IMR-90 (cell line): Measurements from ENCODE around the gene RIT1. TPM values are rescaled to one million over a fixed set of nuclear protein-coding genes. Genes with fewer than 3 reads are reported as not detected.

Source experiments
- ATAC-seq: fragments of 200-7000 bp; cut with Tn5 transposase; 2 replicates; pipeline ENCODE4 v1.9.1; 2020; ENCODE audit warnings: low read depth, mild to moderate bottlenecking, moderate library complexity
- BruUV-seq: library from RNA; stranded (reverse); fragments of 400-500 nt; replicated peaks from 2 replicates; lab custom pipeline; 2021; lab: Mats Ljungman, UMichigan
- CTCF ChIA-PET: fragments of 300-600 bp; formaldehyde crosslinking; extraction: SDS; loops from one replicate; lab custom pipeline; 2021; ENCODE audit warnings: antibody characterized with exemption; lab: Yijun Ruan, JAX
- POLR2A ChIA-PET: fragments of 300-600 bp; sonication (Branson Sonifier 250); formaldehyde crosslinking; loops from one replicate; lab custom pipeline; 2022; ENCODE audit warnings: antibody characterized with exemption; ENCODE audit not compliant: unreplicated experiment; lab: Charles Lee
- DNase-seq: peaks from one replicate; pipeline ENCODE4 v3.0.0; 2013
- H2AFZ ChIP-seq: replicated peaks from 2 replicates; pipeline ENCODE3; 2013; ENCODE audit warnings: low read length, mild to moderate bottlenecking; ENCODE audit not compliant: poor library complexity
- H2AK5ac ChIP-seq: 2 replicates; pipeline ENCODE4 v1.6.1; 2013; ENCODE audit warnings: low read depth, low read length, inconsistent platforms
- H2AK9ac ChIP-seq: replicated peaks from 2 replicates; pipeline ENCODE3; 2013; ENCODE audit warnings: mild to moderate bottlenecking, low read depth, low read length, moderate library complexity; ENCODE audit not compliant: poor library complexity
- H2BK120ac ChIP-seq: 2 replicates; pipeline ENCODE4 v1.6.1; 2013; ENCODE audit warnings: low read depth, low read length, inconsistent platforms
- H2BK15ac ChIP-seq: 3 replicates; pipeline ENCODE4 v1.6.1; 2013; ENCODE audit warnings: low read depth, low read length, inconsistent platforms
- H2BK20ac ChIP-seq: 2 replicates; pipeline ENCODE4 v1.6.1; 2013; ENCODE audit warnings: low read depth, mild to moderate bottlenecking, inconsistent platforms, low read length, moderate library complexity
- H2BK5ac ChIP-seq: 2 replicates; pipeline ENCODE4 v1.6.1; 2013; ENCODE audit warnings: mild to moderate bottlenecking, low read depth, low read length, inconsistent platforms; ENCODE audit not compliant: poor library complexity, severe bottlenecking
- H3K14ac ChIP-seq: replicated peaks from 2 replicates; pipeline ENCODE4 v1.6.1; 2013; ENCODE audit warnings: low read depth, low read length, inconsistent platforms
- H3K18ac ChIP-seq: 2 replicates; pipeline ENCODE4 v1.6.1; 2013; ENCODE audit warnings: low read depth, low read length, control low read depth
- H3K23ac ChIP-seq: 2 replicates; pipeline ENCODE4 v1.6.1; 2013; ENCODE audit warnings: low read depth, low read length, inconsistent platforms
- H3K27ac ChIP-seq: 2 replicates; pipeline ENCODE4 v1.5.1; 2013; ENCODE audit warnings: mild to moderate bottlenecking, control low read depth, low read length; ENCODE audit not compliant: insufficient read depth
- H3K27me3 ChIP-seq: 2 replicates; pipeline ENCODE4 v1.6.1; 2013; ENCODE audit warnings: low read length; ENCODE audit not compliant: control insufficient read depth, insufficient read depth
- H3K36me3 ChIP-seq: 2 replicates; pipeline ENCODE4 v1.6.1; 2013; ENCODE audit warnings: low read length, mixed read lengths; ENCODE audit not compliant: control insufficient read depth, insufficient read depth
- H3K4ac ChIP-seq: 2 replicates; pipeline ENCODE4 v1.6.1; 2013; ENCODE audit warnings: low read depth, low read length, inconsistent platforms
- H3K4me1 ChIP-seq: 2 replicates; pipeline ENCODE4 v1.6.1; 2013; ENCODE audit warnings: low read length, mixed read lengths; ENCODE audit not compliant: control insufficient read depth, insufficient read depth
- H3K4me2 ChIP-seq: 2 replicates; pipeline ENCODE4 v1.6.1; 2013; ENCODE audit warnings: low read depth, mild to moderate bottlenecking, control low read depth, low read length, moderate library complexity
- H3K4me3 ChIP-seq: 2 replicates; pipeline ENCODE4 v1.5.1; 2013; ENCODE audit warnings: low read depth, mild to moderate bottlenecking, control low read depth, low read length, moderate library complexity; ENCODE audit not compliant: insufficient read depth
- H3K56ac ChIP-seq: 2 replicates; pipeline ENCODE4 v1.6.1; 2013; ENCODE audit warnings: low read length, inconsistent platforms; ENCODE audit not compliant: insufficient read depth; ENCODE audit errors: extremely low read depth
- H3K79me1 ChIP-seq, 2 experiments: 2 replicates each; pipeline ENCODE4 v1.6.1; 2013; ENCODE audit warnings: low read length in 2 of 2, inconsistent platforms in 1 of 2, low read depth in 1 of 2
- H3K9ac ChIP-seq: 2 replicates; pipeline ENCODE4 v1.6.1; 2013; ENCODE audit warnings: low read depth, low read length, control low read depth
- H3K9me1 ChIP-seq: 2 replicates; pipeline ENCODE4 v1.6.1; 2013; ENCODE audit warnings: low read length, inconsistent platforms; ENCODE audit not compliant: insufficient read depth
- H3K9me3 ChIP-seq: 2 replicates; pipeline ENCODE4 v1.6.1; 2013; ENCODE audit warnings: low read length; ENCODE audit not compliant: control insufficient read depth, insufficient read depth
- H4K20me1 ChIP-seq: 2 replicates; pipeline ENCODE4 v1.6.1; 2013; ENCODE audit warnings: low read length, inconsistent platforms; ENCODE audit not compliant: insufficient read depth
- H4K5ac ChIP-seq: 2 replicates; pipeline ENCODE4 v1.6.1; 2013; ENCODE audit warnings: mild to moderate bottlenecking, low read depth, low read length, control low read depth
- H4K8ac ChIP-seq, 2 experiments: 2 replicates each; pipeline ENCODE4 v1.6.1; 2013; ENCODE audit warnings: low read depth in 2 of 2, low read length in 2 of 2, control low read depth in 1 of 2, inconsistent platforms in 1 of 2
- H4K91ac ChIP-seq: 2 replicates; pipeline ENCODE4 v1.6.1; 2013; ENCODE audit warnings: low read depth, low read length, inconsistent platforms; ENCODE audit not compliant: insufficient read depth
- NFE2L2 ChIP-seq: fragments of 150-350 bp; IDR thresholded peaks from 2 replicates; pipeline ENCODE4 v1.6.1; 2016; ENCODE audit warnings: low read depth, mild to moderate bottlenecking, low read length
- POLR2A ChIP-seq: IDR thresholded peaks from 2 replicates; pipeline ENCODE4 v1.6.1; 2012; ENCODE audit warnings: mild to moderate bottlenecking, low read depth, low read length
- RFX5 ChIP-seq: IDR thresholded peaks from 2 replicates; pipeline ENCODE4 v1.8.0; 2012; ENCODE audit warnings: low read depth, mild to moderate bottlenecking, low read length, moderate library complexity
- WGBS, 2 experiments: methylation state at CpG; one replicate each; pipeline versions ENCODE4 v1.1.5 to v1.1.7; 2013; ENCODE audit warnings: missing lambda C conversion rate in 2 of 2; ENCODE audit not compliant: insufficient read length in 1 of 2; ENCODE audit errors: extremely low coverage in 2 of 2; 5-methylcytosine and 5-hydroxymethylcytosine counted together
- dilution Hi-C: fragments of 300-500 bp; cut with HindIII; formaldehyde crosslinking; loops from one replicate; pipeline ENCODE4 v1.14.3; 2018; ENCODE audit warnings: low sequenced_read_pairs; ENCODE audit not compliant: unreplicated experiment
- in situ Hi-C: fragments of 300-500 bp; cut with MboI; formaldehyde crosslinking; loops from 3 replicates; pipeline ENCODE4 v1.14.3; 2019; ENCODE audit warnings: low sequenced_read_pairs, inconsistent platforms, mixed read lengths
- intact Hi-C: fragments of 100-400 bp; cut with micrococcal nuclease; formaldehyde crosslinking; loops from 2 replicates; pipeline ENCODE4 v1.10.0; 2022
- polyA plus RNA-seq, 3 experiments: library from polyadenylated mRNA; depleted of rRNA; stranded (reverse); fragments of >200 nt; gene quantifications; 2 replicates each; pipeline ENCODE4 v1.2.3, GENCODE V29; 2012; ENCODE audit warnings: low replicate concordance in 1 of 3
- total RNA-seq: library from RNA; depleted of rRNA; stranded (reverse); fragments of >200 nt; gene quantifications from 2 replicates; pipeline ENCODE4 v1.2.3, GENCODE V29; 2012

Gene RIT1
- total and polyA plus RNA-seq, 2 of the 4 experiments (the other 2 are of a cell fraction): 29.6 to 46.8 TPM

DNA sequence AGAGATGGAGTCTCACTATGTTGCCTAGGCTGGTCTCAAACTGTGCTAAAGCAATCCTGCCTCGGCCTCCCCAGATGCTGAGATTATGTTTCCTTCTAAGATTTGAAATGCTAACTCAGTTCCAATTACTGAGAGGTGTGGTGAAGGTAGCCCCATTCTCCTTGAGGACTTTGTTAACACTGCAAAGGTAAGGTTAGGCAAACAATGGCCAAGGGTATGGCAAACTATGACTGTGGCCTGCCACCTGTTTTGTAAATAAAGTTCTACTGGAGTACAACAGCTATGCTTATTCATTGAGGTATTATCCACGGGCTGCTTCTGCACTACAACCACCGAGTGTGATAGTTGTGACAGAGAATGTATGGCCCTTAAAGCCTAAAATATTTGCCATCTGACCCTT lies 9.6 kb upstream of the RIT1 start:
- TF ChIP-seq POLR2A: no peak
- TF ChIP-seq RFX5: no peak
- no peak for TF ChIP-seq NFE2L2
- Histone ChIP-seq H3K9me1 (peaks cover 4% of the 10 kb centered on the region; the same call in 1 of the 2 replicates), H3K9me3 (no peaks in the 10 kb centered on the region), H3K4me2 (no peak overlapping the region), H2AFZ (no peak overlapping the region), H3K23ac (no peak overlapping the region), H3K4me3 (no peak overlapping the region), H4K20me1 (peaks cover 12% of the 10 kb centered on the region; the same call in 1 of the 2 replicates), H4K5ac (no peak overlapping the region), H3K18ac (no peak overlapping the region), H3K14ac (no peak overlapping the region), H2AK9ac (no peak overlapping the region), H2BK5ac (no peak overlapping the region), H3K27ac (no peak overlapping the region), H2BK15ac (no peak overlapping the region), H3K27me3 (no peaks in the 10 kb centered on the region), H2BK20ac (no peak overlapping the region), H2BK120ac (no peak overlapping the region), H3K36me3 (peaks cover 60% of the 10 kb centered on the region), H4K8ac (no peak overlapping the region), H3K79me1 (peaks cover 26 to 37% of the 10 kb centered on the region in 2 experiments), H4K91ac (no peak overlapping the region), H3K9ac (no peak overlapping the region), H3K4ac (no peak overlapping the region), H2AK5ac (no peak overlapping the region), H3K4me1 (peaks cover 3% of the 10 kb centered on the region; the same call in 1 of the 2 replicates), H3K56ac (no peak overlapping the region)
- in situ Hi-C loops: no loop called here
- no CpG with 5 or more reads among the region's 3 CpGs for WGBS, 2 experiments
- CTCF ChIA-PET: no interaction called here
- ATAC-seq (no peak), DNase-seq (no peak)
- POLR2A ChIA-PET: no interaction called here
- intact Hi-C loops: no loop called here
- BruUV-seq: no TSS peak
- dilution Hi-C loops: no loop called here
